UCSD-AML1 (cell line): ENCODE data around the gene WRNIP1.
A peak's percentile ranks its signal among the peaks of the same experiment; 100 is the strongest.

ENCODE experiments used
- DNase-seq: peaks from one replicate; lab custom pipeline; 2025; ENCODE audit not compliant: unreplicated experiment; lab: John Stamatoyannopoulos, UW

WRNIP1 gene

GRCh38 chr6:2765166-2765895, at the start of gene WRNIP1:
Gene WRNIP1, plus strand, starts transcription at chr6:2765393. Its CDS starts 230 bp downstream, at chr6:2765623.
- DNase-seq: peak; percentile 99

- no peak for DNase-seq
Observed at GRCh38 chr6:2715737-2716136, 49.5 kb upstream of the WRNIP1 start.

- DNase-seq: no peak
Observed at GRCh38 chr6:2716936-2717700, 48.1 kb upstream of the WRNIP1 start.

DNA sequence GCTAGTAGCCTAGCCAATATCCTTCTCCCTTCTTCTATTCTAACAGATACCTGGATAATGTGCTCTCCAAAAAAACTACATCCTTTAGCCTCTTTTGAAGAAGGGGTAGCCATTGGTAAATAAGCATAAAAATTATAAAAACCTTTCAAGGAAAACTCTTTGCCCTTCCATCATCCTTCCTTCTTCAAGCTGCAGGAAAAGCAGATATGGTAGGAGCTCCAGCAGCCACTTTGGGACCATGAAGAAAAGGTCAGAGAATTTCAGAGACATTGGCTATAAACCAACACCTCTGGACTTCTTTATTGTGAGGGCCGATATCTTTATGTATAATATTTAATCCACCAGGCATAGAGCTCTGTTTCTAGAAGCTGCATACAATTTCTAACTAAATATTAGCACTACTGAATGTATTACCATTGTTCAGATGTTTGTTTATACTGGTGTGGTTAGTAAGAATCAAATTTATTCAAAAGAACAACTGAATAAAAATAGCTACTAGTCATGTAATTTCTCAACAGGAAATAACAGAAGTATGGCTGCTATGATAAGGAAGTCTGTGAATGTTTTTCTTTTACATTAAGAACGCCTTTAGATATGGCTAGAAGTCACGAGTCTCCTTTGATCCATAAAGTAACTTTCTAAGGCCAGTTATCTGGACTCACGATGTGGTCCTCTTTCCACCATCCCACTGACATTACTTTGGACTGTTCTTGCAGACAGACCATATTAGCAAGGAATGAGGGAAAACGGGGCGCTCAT, 46.7 kb upstream of the WRNIP1 start:
- no peak for DNase-seq

DNA sequence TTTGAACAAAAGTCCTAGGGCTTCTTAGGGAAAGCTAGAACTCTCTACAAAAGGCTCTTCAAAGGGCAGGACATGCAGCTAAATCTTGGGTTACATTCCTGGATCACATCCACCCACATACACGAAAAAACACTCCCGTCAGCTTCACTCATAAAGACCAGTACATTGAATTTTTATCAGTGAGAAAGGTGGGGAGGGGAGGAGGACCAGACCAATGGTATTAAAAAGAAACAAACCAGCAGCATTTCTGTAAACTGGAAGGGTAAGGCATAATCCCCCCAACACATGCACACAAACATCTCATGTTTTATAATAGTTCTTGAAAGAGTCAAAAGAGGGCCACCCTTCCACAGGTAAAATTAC, 46.1 kb upstream of the WRNIP1 start:
- no peak for DNase-seq

DNA sequence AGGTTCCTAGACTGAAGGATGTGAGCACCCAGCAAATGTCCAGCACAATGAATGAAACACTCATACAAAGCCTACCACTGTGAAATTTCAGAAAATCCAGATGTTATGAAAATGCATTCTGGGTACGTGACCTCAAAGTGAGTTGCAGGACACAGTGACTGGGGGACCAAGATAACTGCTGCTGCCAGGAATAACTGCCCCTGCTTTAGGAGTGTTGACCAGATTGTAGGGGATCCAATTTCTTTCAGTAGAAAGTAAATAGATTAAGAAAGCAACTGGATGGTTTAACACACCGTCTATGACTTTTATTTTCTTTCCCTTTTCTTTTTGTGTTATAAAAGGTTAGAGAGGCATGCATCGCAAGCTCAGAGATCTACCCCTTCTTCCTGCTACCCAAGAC, 44.0 kb upstream of the WRNIP1 start:
- DNase-seq: no peak

GRCh38 chr6:2725364-2725988, 39.7 kb upstream of the WRNIP1 start:
- no peak for DNase-seq

GRCh38 chr6:2725999-2726567, 39.1 kb upstream of the WRNIP1 start:
- DNase-seq: peak; percentile 66

- no peak for DNase-seq
Observed at GRCh38 chr6:2729921-2730320, 35.3 kb upstream of the WRNIP1 start.

DNA sequence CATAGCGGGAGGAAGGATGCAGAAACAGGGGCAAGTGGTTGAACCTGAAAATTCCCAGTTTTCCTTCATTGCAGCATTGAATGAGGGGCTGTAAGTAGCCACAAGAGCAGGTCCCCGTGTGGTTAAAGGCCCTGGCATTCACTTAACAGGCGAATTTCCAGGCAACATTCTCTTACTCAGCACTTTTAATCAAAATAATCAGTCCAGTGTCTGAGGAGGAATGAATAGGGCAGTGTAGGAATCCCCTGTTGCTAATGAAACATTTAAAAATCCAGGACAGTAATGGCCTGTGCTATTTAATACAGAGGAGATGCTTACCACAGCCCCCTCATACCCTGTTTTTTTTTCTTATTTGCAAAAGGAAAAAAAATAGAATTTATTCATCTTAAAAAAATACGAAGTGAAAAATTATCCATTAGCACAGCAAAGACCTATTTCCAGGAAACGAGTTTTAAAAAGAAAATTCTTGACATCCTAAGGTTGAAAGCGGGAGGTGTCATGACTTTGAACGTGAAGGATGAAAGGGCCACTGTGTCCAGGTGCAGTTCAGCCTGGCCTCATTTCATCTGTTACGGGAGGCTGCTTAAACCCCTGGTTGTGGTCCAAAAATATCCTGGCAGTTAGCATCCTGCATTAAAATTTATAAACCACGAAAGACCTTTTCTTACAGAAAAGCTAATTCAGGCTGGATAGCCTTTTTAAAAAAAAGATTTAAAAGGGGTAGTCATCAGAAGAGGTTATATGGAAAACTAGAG, 34.7 kb upstream of the WRNIP1 start:
- DNase-seq: no peak

DNA sequence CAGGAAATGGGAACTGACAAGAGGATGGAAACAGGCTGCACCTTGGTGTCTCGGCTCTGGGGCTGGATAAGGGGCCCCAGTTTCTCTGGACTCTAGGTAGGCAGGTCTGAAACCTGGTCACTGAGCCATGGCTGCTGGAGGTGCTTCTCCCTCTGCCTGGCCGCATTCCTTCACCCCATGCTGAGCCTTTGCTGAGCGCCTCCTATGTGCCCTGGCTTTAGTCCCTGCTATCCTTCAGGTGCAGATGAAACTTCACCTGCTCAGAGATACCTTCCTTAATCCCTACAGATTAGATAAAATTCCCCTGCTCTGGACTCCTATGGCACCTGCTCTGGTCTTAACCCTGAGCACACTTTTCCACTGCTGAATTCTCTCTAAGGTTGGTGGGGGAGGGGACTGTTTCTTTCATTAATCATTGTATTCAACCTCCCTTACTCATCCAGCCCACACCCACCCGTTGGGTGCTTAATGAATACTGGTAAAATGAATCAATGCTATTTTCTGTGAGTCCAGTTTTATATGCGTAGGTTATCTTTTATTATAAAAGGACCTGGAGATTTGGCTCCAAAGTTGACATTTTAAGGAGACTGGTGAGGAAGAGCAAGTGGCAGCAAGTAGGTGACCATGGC, 33.8 kb upstream of the WRNIP1 start:
- DNase-seq: no peak

DNA sequence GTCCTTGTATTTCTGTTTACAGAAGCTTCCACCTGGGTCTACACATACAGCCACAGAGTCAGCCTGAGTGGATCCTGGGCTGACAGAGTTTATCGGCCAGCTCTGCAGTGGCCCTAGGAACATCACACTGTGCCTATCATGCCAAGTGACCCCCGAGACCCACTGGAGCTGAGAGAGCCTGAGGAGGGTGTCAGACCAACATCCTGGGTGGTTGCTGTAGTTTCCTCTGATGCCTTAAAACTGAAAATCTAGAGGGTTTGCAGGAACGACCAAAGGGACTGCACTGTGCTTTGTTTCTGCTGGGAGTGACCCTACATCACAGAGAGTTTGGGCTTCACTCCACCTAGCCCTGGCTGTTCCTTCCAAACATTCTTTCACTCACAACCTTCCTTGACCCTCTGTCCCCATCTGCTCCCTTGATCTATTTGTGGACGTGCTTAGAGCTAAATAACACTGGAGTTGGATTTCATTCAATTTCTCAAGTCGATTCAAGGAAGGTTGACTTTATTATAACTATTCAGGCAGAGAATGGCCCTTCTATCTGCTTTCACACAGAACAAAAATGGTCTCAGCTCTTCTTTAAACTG, 32.6 kb upstream of the WRNIP1 start:
- no peak for DNase-seq

- peak; percentile 81 for DNase-seq
Observed at GRCh38 chr6:2733324-2733723, 31.9 kb upstream of the WRNIP1 start.

DNA sequence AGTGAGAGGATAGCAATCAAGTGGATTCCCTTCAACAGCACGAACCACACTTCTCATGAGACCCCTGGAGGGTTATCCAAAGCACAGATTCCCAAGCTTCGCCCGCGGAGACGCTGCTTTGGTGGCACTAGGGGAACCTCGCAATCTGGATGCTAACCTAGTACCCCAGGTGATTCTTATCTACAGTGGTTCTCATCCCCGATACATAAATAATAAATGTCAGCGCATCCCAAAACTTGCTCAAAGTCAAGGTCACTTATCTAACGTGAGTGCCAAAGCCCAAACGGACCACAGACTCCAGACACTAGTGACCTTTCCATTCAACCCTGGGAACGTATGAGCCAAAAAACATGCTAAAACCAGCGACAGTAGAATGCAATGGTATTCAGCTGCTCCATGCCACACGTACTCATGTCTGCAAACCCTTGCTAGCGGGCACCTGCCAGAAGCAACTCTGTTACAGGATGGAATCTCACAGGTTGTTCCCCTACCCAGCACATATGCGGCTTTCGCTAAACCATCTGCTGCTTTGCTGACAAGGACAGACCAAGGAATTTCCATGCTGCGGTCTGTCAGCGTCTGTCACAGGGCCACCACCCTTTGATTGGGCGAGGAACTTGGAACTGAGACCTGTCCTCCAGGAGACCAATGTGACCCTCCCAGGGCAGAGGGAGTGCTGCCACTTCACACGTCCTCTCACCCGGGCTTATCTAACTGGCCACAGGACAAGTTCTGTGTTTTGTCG, 31.3 kb upstream of the WRNIP1 start:
- DNase-seq: no peak

- no peak for DNase-seq
Observed at GRCh38 chr6:2734488-2735166, 30.6 kb upstream of the WRNIP1 start.

- no peak for DNase-seq
Observed at GRCh38 chr6:2737885-2738284, 27.3 kb upstream of the WRNIP1 start.

DNA sequence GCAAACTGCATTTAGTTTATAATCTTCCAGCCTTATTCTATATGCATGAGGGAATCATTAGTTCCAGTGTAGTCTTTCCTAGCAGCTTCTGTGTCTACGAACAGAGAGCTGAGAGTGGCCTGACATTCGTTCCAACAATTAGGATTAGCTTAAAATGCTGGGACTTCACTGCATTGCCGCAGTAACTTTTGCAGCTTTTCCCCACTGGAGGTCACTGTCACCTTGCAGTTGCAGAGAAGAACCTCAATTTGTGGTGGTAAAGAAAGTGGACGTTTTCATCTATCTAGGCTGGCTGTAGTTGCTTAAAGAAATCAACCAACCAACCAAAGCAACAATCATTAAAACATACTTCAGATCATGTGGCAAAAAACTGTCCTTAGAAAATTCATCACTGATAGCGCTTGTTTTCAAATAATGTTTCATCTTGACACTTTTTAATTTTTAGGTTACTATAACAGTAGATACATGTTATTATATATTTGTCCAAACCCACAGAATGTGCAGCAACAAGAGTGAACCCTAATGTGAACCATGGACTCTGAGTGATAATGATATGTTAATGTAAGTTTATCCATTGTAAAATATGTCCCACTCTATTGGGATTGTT, 26.7 kb upstream of the WRNIP1 start:
- peak; percentile 65 for DNase-seq

DNA sequence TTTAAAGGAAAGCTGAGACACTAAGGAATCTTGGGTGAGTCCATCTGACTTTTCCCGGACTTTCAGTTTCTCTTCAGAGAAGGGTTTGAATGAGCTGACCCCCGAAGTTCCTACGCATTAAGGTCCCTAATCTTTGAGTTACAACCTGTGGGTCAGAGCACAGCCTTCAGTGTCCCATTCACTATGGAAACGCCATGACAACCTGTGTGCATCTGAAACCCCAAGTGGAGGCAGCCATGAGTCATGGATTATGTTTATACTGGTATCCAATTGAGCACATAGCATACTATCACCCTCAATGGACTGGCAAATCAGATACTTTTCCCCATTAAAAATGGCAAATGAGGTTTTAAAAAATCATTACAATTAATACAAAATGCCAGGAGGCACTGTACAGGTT, 25.9 kb upstream of the WRNIP1 start:
- no peak for DNase-seq
